Measurements from ENCODE around the gene CHD3. TPM values are rescaled to one million over a fixed set of nuclear protein-coding genes. Genes with fewer than 3 reads are reported as not detected.

CHD3 gene
- total RNA-seq, 1 donor from 2014 or later, result 111 TPM

GRCh38 chr17:7894226-7894625 is 5.6 kb downstream of the CHD3 start:
- DNase-seq, result no peak

GRCh38 chr17:7894866-7895265 is 6.3 kb downstream of the CHD3 start:
- no peak for DNase-seq

- DNase-seq, result no peak
These were observed 8.5 kb downstream of the CHD3 start for GRCh38 chr17:7897090-7897489.

- peak; percentile 27 for DNase-seq
These were observed 9.2 kb downstream of the CHD3 start for GRCh38 chr17:7897773-7898172.

GRCh38 chr17:7903154-7904103 is 14.8 kb downstream of the CHD3 start:
- no peak for DNase-seq

- no peak for DNase-seq
These were observed 20.5 kb downstream of the CHD3 start for GRCh38 chr17:7909089-7909488.

- no peak for DNase-seq
These were observed 21.7 kb downstream of the CHD3 start for GRCh38 chr17:7910281-7910680.

GRCh38 chr17:7910711-7911110 is 22.1 kb downstream of the CHD3 start:
- DNase-seq, result no peak

- no peak for DNase-seq
These were observed 22.5 kb downstream of the CHD3 start for GRCh38 chr17:7911116-7911515.

- DNase-seq, result no peak
These were observed 24.4 kb downstream of the CHD3 start for GRCh38 chr17:7912927-7913524.

- DNase-seq, result peak; percentile 52
These were observed 26.6 kb downstream of the CHD3 start for GRCh38 chr17:7915179-7915610.

GRCh38 chr17:7915611-7916384 is 27.2 kb downstream of the CHD3 start, which contains the start of gene RNF227:
TSS of gene RNF227 (minus strand) at chr17:7916289. CDS start at chr17:7916195, 94 bp downstream.
- DNase-seq, result peak; percentile 95

- no peak for DNase-seq
These were observed 27.7 kb downstream of the CHD3 start for GRCh38 chr17:7916385-7916682.

GRCh38 chr17:7916808-7917207 is 28.2 kb downstream of the CHD3 start:
- DNase-seq, result no peak

- no peak for DNase-seq
These were observed 33.8 kb downstream of the CHD3 start for GRCh38 chr17:7922269-7922844.

- peak; percentile 76 for DNase-seq
These were observed 34.4 kb downstream of the CHD3 start for GRCh38 chr17:7922845-7923628.

GRCh38 chr17:7927596-7927995 is 39.0 kb downstream of the CHD3 start:
- DNase-seq, result no peak

GRCh38 chr17:7929158-7930023 is 40.8 kb downstream of the CHD3 start, which contains the start of gene KCNAB3:
TSS of gene KCNAB3 (minus strand) at chr17:7929856. CDS start at chr17:7929435, 421 bp downstream.
- peak; percentile 73 for DNase-seq

- DNase-seq, result no peak
These were observed 42.4 kb downstream of the CHD3 start for GRCh38 chr17:7930841-7931631.
